PC-3 (cell line): Measurements from ENCODE around the gene ATP13A3.

Experiments used
- EZH2 ChIP-seq: fragments of 300-600 bp; sonication (generic); IDR thresholded peaks from one replicate; pipeline ENCODE4 v1.6.1; 2017; ENCODE audit warnings: antibody characterized with exemption, mild to moderate bottlenecking, low read length; ENCODE audit not compliant: unreplicated experiment
- TF ChIP-seq, protein P1 (sequence below): fragments of 300-600 bp; sonication (generic); conservative IDR thresholded peaks from 2 replicates; pipeline ENCODE4 v1.5.1; 2017; ENCODE audit warnings: antibody characterized with exemption, low read depth, mild to moderate bottlenecking, low read length

DNA sequence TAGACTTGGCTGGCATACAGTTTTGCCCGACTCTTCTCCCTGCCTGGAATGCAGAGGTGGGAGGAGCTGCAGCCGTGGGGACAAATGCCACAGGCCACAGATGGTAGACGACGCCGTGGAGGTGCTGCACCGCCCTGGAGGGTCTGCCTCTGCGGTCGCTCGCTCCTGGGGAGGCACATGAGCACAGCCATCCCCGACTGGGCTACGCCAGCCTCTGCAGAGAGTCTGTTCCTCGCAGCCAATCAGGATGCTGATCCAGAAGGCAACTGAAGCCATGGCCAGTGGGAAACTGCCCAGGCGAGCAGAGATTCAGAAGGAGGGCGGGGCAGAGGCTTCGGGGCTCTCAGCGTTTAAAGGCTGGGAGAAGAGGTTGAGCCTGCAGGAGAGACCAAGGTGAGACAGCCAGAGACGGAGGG is 105.3 kb downstream of the ATP13A3 start:
- TF ChIP-seq, protein P1, sequence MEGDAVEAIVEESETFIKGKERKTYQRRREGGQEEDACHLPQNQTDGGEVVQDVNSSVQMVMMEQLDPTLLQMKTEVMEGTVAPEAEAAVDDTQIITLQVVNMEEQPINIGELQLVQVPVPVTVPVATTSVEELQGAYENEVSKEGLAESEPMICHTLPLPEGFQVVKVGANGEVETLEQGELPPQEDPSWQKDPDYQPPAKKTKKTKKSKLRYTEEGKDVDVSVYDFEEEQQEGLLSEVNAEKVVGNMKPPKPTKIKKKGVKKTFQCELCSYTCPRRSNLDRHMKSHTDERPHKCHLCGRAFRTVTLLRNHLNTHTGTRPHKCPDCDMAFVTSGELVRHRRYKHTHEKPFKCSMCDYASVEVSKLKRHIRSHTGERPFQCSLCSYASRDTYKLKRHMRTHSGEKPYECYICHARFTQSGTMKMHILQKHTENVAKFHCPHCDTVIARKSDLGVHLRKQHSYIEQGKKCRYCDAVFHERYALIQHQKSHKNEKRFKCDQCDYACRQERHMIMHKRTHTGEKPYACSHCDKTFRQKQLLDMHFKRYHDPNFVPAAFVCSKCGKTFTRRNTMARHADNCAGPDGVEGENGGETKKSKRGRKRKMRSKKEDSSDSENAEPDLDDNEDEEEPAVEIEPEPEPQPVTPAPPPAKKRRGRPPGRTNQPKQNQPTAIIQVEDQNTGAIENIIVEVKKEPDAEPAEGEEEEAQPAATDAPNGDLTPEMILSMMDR, result no peak
- no peak for TF ChIP-seq EZH2
